MM.1S (cell line): Measurements from ENCODE around the gene DENND1A.

Source experiments
- DNase-seq: peaks from one replicate; pipeline ENCODE4 v3.0.0-alpha.2; 2015
- H2AFZ ChIP-seq: fragments of 300-600 bp; sonication (generic); 2 replicates; pipeline ENCODE4 v1.6.0; 2016; ENCODE audit warnings: antibody characterized with exemption, low read length
- H3F3A ChIP-seq: fragments of 300-600 bp; sonication (generic); 2 replicates; pipeline ENCODE4 v1.6.1; 2016; ENCODE audit warnings: mild to moderate bottlenecking, antibody characterized with exemption, low read length, moderate library complexity, mixed read lengths; ENCODE audit not compliant: insufficient read depth
- H3K27ac ChIP-seq: fragments of 300-600 bp; sonication (generic); 2 replicates; pipeline ENCODE4 v1.5.1; 2016; ENCODE audit warnings: mild to moderate bottlenecking, low read length
- H3K27me3 ChIP-seq: fragments of 300-600 bp; sonication (generic); replicated peaks from 2 replicates; pipeline ENCODE4 v1.6.0; 2016; ENCODE audit warnings: low read length; ENCODE audit not compliant: insufficient read depth
- H3K36me3 ChIP-seq: fragments of 300-600 bp; sonication (generic); replicated peaks from 2 replicates; pipeline ENCODE4 v1.6.1; 2016; ENCODE audit warnings: mild to moderate bottlenecking, low read length, mixed read lengths; ENCODE audit not compliant: insufficient read depth
- H3K4me1 ChIP-seq: fragments of 300-600 bp; sonication (generic); 2 replicates; pipeline ENCODE4 v1.6.1; 2016; ENCODE audit warnings: low read length, mixed read lengths
- H3K4me2 ChIP-seq: fragments of 300-600 bp; sonication (generic); 2 replicates; pipeline ENCODE4 v1.6.0; 2016; ENCODE audit warnings: low read depth, low read length
- H3K4me3 ChIP-seq: fragments of 300-600 bp; sonication (generic); 2 replicates; pipeline ENCODE4 v1.5.1; 2016; ENCODE audit warnings: low read length, mixed read lengths
- H3K79me2 ChIP-seq: fragments of 300-600 bp; sonication (generic); 2 replicates; pipeline ENCODE4 v1.6.1; 2016; ENCODE audit warnings: mixed run types, low read length, mixed read lengths
- H3K9ac ChIP-seq: fragments of 300-600 bp; sonication (generic); 2 replicates; pipeline ENCODE4 v1.6.1; 2016; ENCODE audit warnings: low read length, mixed read lengths
- H3K9me2 ChIP-seq: fragments of 300-600 bp; sonication (generic); replicated peaks from 2 replicates; pipeline ENCODE4 v1.6.1; 2016; ENCODE audit warnings: mild to moderate bottlenecking, low read length, mixed read lengths; ENCODE audit not compliant: insufficient read depth
- H3K9me3 ChIP-seq: fragments of 300-600 bp; sonication (generic); replicated peaks from 2 replicates; pipeline ENCODE4 v1.6.1; 2016; ENCODE audit warnings: mild to moderate bottlenecking, low read length, mixed read lengths; ENCODE audit not compliant: insufficient read depth
- H4K20me1 ChIP-seq: fragments of 300-600 bp; sonication (generic); 2 replicates; pipeline ENCODE4 v1.6.1; 2016; ENCODE audit warnings: mild to moderate bottlenecking, low read length, moderate library complexity, mixed read lengths; ENCODE audit not compliant: insufficient read depth
- CTCF ChIP-seq: fragments of 300-600 bp; sonication (generic); IDR thresholded peaks from 2 replicates; pipeline ENCODE4 v1.5.1; 2016; ENCODE audit warnings: antibody characterized with exemption, low read length, mixed read lengths
- EZH2 ChIP-seq: fragments of 300-600 bp; sonication (generic); optimal IDR thresholded peaks from 2 replicates; pipeline ENCODE3; 2017; ENCODE audit warnings: low read depth, mild to moderate bottlenecking, antibody characterized with exemption, low read length, mixed read lengths
- EZH2phosphoT487 ChIP-seq: fragments of 300-600 bp; sonication (generic); IDR thresholded peaks from 2 replicates; pipeline ENCODE4 v1.6.1; 2018; ENCODE audit warnings: antibody characterized with exemption, low read length

Gene DENND1A

GRCh38 chr9:123880420-123880819, 49.5 kb downstream of the DENND1A start:
- DNase-seq = no peak
- Histone ChIP-seq H3K4me1 (no peaks in the 10 kb centered on the region), H3K4me2 (no peak overlapping the region), H3K27ac (no peak overlapping the region), H4K20me1 (no peaks in the 10 kb centered on the region), H3K36me3 (no peaks in the 10 kb centered on the region), H3K79me2 (no peaks in the 10 kb centered on the region; the same call in 1 of the 2 replicates), H2AFZ (no peak overlapping the region), H3K27me3 (no peaks in the 10 kb centered on the region), H3F3A (no peaks in the 10 kb centered on the region), H3K9me3 (no peaks in the 10 kb centered on the region), H3K4me3 (no peak overlapping the region), H3K9me2 (no peaks in the 10 kb centered on the region), H3K9ac (no peak overlapping the region)
- TF ChIP-seq CTCF (no peak), EZH2 (no peak), EZH2phosphoT487 (no peak)

GRCh38 chr9:123876750-123877149, 53.2 kb downstream of the DENND1A start:
- no peaks in the 10 kb centered on the region for H3K36me3 ChIP-seq
- no peaks in the 10 kb centered on the region for H3K9me2 ChIP-seq
- no peak overlapping the region for H3K9ac ChIP-seq
- no peak overlapping the region for H3K27ac ChIP-seq
- TF ChIP-seq EZH2 = no peak
- no peak for TF ChIP-seq EZH2phosphoT487
- no peak for TF ChIP-seq CTCF
- H3K79me2 ChIP-seq = no peaks in the 10 kb centered on the region
- H3F3A ChIP-seq = no peaks in the 10 kb centered on the region
- no peaks in the 10 kb centered on the region for H3K9me3 ChIP-seq
- H4K20me1 ChIP-seq = no peaks in the 10 kb centered on the region
- DNase-seq = no peak
- no peaks in the 10 kb centered on the region for H3K4me1 ChIP-seq
- no peak overlapping the region for H2AFZ ChIP-seq
- H3K4me3 ChIP-seq = no peak overlapping the region
- no peaks in the 10 kb centered on the region for H3K27me3 ChIP-seq
- no peak overlapping the region for H3K4me2 ChIP-seq

GRCh38 chr9:123872710-123873109, 57.2 kb downstream of the DENND1A start:
- Histone ChIP-seq H3K36me3 (no peaks in the 10 kb centered on the region), H3K9ac (no peak overlapping the region)
- no peak for DNase-seq

More at GRCh38 chr9:123872710-123873109, 57.2 kb downstream of the DENND1A start:
- no peaks in the 10 kb centered on the region for H3K9me2 ChIP-seq
- H3K4me3 ChIP-seq = no peak overlapping the region
- no peaks in the 10 kb centered on the region for H3F3A ChIP-seq
- no peaks in the 10 kb centered on the region for H3K4me1 ChIP-seq
- H4K20me1 ChIP-seq = no peaks in the 10 kb centered on the region
- no peak overlapping the region for H3K4me2 ChIP-seq
- H2AFZ ChIP-seq = no peak overlapping the region
- no peaks in the 10 kb centered on the region for H3K9me3 ChIP-seq
- H3K27me3 ChIP-seq = no peaks in the 10 kb centered on the region
- no peak overlapping the region for H3K27ac ChIP-seq
- no peaks in the 10 kb centered on the region for H3K79me2 ChIP-seq
- TF ChIP-seq EZH2phosphoT487 (no peak), EZH2 (no peak), CTCF (no peak)
